Karpas-422 (cell line): Measurements from ENCODE around the gene SPIN1. TPM values are rescaled to one million over a fixed set of nuclear protein-coding genes. Genes with fewer than 3 reads are reported as not detected.

Source experiments
- DNase-seq: peaks from one replicate; pipeline ENCODE4 v3.0.0-alpha.2; 2015
- H2AFZ ChIP-seq: fragments of 200-600 bp; sonication (generic); 2 replicates; pipeline ENCODE4 v1.6.1; 2014; ENCODE audit warnings: antibody characterized with exemption, low read length, mixed read lengths
- H3K27ac ChIP-seq: fragments of 200-600 bp; sonication (generic); 2 replicates; pipeline ENCODE4 v1.5.1; 2014; ENCODE audit warnings: mild to moderate bottlenecking, low read length, moderate library complexity
- H3K27me3 ChIP-seq: fragments of 200-600 bp; sonication (generic); 2 replicates; pipeline ENCODE4 v1.6.1; 2014; ENCODE audit warnings: low read length, mixed read lengths
- H3K36me3 ChIP-seq: fragments of 200-600 bp; sonication (generic); 2 replicates; pipeline ENCODE4 v1.6.1; 2014; ENCODE audit warnings: low read length, mixed read lengths; ENCODE audit not compliant: insufficient read depth
- H3K4me1 ChIP-seq: fragments of 200-600 bp; sonication (generic); 2 replicates; pipeline ENCODE4 v1.6.1; 2014; ENCODE audit warnings: mild to moderate bottlenecking, low read length, mixed read lengths
- H3K4me2 ChIP-seq: fragments of 200-600 bp; sonication (generic); 2 replicates; pipeline ENCODE4 v1.6.1; 2014; ENCODE audit warnings: low read length, low read depth, mild to moderate bottlenecking; ENCODE audit not compliant: poor library complexity, severe bottlenecking
- H3K4me3 ChIP-seq: fragments of 200-600 bp; sonication (generic); 2 replicates; pipeline ENCODE4 v1.5.1; 2014; ENCODE audit warnings: mild to moderate bottlenecking, antibody characterized with exemption, low read length, mixed read lengths
- H3K79me2 ChIP-seq: fragments of 200-600 bp; sonication (generic); 2 replicates; pipeline ENCODE4 v1.6.1; 2014; ENCODE audit warnings: mild to moderate bottlenecking, low read length, mixed read lengths
- H3K9ac ChIP-seq: fragments of 200-600 bp; sonication (generic); 2 replicates; pipeline ENCODE4 v1.6.0; 2014; ENCODE audit warnings: low read length
- H3K9me2 ChIP-seq: fragments of 200-600 bp; sonication (generic), shearing (Covaris generic); replicated peaks from 2 replicates; pipeline ENCODE4 v1.6.0; 2014; ENCODE audit warnings: mild to moderate bottlenecking, low read length, moderate library complexity; ENCODE audit not compliant: insufficient read depth
- H3K9me3 ChIP-seq: fragments of 300-700, 200-600 bp; sonication (generic); 2 replicates; pipeline ENCODE4 v1.6.1; 2014; ENCODE audit warnings: low read length, mixed read lengths
- H4K20me1 ChIP-seq: fragments of 200-600 bp; sonication (generic); 2 replicates; pipeline ENCODE4 v1.6.1; 2014; ENCODE audit warnings: mild to moderate bottlenecking, antibody characterized with exemption, low read length, low read depth; ENCODE audit not compliant: insufficient read depth
- total RNA-seq: library from RNA; depleted of rRNA; stranded (reverse); fragments of >200 nt; shearing (Covaris generic); gene quantifications from 2 replicates; pipeline ENCODE4 v1.2.3, GENCODE V29; 2014; ENCODE audit warnings: low replicate concordance

Gene SPIN1
- total RNA-seq, 1 experiment from 2014 or later: 43.3 TPM

DNA sequence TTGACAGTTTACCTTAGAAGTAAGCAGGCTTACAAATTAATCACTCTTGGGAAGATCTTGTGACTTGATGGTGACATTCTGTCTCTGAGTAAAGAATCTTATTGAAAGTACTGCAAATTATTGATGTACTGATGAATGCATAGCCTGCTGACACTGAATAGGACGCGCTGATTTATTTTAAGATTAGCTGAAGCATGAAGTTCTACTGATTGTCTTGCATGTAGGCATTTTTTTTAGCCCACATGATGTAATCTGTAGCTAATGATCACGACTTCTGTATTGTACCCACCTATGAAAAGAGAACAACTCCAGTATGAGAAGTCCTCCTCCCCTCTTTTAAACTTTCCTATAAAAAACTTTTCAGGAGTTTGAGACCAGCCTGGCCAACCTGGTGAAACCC lies 28.3 kb upstream of the SPIN1 start:
- Histone ChIP-seq H3K4me3 (no peak overlapping the region), H3K4me2 (no peak overlapping the region), H3K9me2 (no peaks in the 10 kb centered on the region), H3K4me1 (peaks cover 3% of the 10 kb centered on the region; the same call in 1 of the 2 replicates), H3K9me3 (no peaks in the 10 kb centered on the region), H4K20me1 (no peaks in the 10 kb centered on the region), H3K27me3 (no peaks in the 10 kb centered on the region), H3K9ac (no peak overlapping the region), H2AFZ (no peak overlapping the region), H3K79me2 (no peaks in the 10 kb centered on the region), H3K27ac (no peak overlapping the region), H3K36me3 (no peaks in the 10 kb centered on the region)
- DNase-seq: no peak

DNA sequence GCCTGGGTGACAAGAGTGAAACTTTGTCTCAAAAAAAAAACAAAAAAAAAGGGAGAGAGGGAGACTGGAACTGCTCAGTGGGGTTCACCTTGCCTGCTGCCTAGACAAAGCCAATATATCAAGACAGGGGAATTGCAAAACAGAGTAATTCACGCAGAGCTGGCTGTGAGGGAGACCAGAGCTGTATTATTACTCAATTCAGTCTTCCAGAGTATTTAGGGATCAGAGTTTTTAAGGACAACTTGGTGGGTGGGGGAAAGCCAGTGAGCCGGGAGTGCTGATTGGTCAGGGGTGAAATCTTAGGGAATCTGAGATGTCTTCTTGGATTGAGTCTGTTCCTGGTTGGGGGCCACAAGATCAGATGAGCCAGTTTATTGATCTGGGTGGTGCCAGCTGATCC lies 25.6 kb upstream of the SPIN1 start:
- Histone ChIP-seq H3K9me3 (no peaks in the 10 kb centered on the region), H2AFZ (no peak overlapping the region), H3K4me2 (no peak overlapping the region), H3K27ac (no peak overlapping the region), H3K79me2 (no peaks in the 10 kb centered on the region), H3K4me1 (no peaks in the 10 kb centered on the region), H4K20me1 (no peaks in the 10 kb centered on the region), H3K9ac (no peak overlapping the region), H3K27me3 (no peaks in the 10 kb centered on the region), H3K9me2 (no peaks in the 10 kb centered on the region), H3K4me3 (no peak overlapping the region), H3K36me3 (no peaks in the 10 kb centered on the region)
- no peak for DNase-seq

DNA sequence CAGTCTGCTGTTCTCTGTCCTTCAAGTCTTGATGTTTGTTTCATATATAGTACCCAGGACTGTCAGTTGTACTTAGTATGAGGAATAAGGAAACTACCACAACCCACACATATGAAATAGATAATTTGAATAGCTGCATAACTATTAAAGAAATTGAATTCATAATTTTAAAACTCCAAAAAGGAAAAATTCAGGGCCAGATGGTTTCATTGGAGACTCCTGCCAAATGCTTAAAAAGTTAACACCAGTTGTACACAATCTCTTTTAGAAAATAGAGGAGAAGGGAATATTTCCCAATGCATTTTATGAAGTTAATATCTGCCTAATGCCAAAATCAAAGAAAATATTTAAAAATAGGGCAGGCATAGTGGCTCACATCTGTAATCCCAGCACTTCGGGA lies 24.6 kb upstream of the SPIN1 start:
- no peak overlapping the region for H2AFZ ChIP-seq
- no peak overlapping the region for H3K4me3 ChIP-seq
- no peak overlapping the region for H3K27ac ChIP-seq
- H3K27me3 ChIP-seq: no peaks in the 10 kb centered on the region
- H4K20me1 ChIP-seq: no peaks in the 10 kb centered on the region
- H3K9me3 ChIP-seq: 0 out of 2 replicates have a peak, but pooled peaks cover 2% of the 10 kb centered on the region
- H3K4me1 ChIP-seq: no peaks in the 10 kb centered on the region
- no peak overlapping the region for H3K4me2 ChIP-seq
- no peaks in the 10 kb centered on the region for H3K79me2 ChIP-seq
- no peak for DNase-seq
- no peaks in the 10 kb centered on the region for H3K9me2 ChIP-seq
- H3K36me3 ChIP-seq: no peaks in the 10 kb centered on the region
- no peak overlapping the region for H3K9ac ChIP-seq

DNA sequence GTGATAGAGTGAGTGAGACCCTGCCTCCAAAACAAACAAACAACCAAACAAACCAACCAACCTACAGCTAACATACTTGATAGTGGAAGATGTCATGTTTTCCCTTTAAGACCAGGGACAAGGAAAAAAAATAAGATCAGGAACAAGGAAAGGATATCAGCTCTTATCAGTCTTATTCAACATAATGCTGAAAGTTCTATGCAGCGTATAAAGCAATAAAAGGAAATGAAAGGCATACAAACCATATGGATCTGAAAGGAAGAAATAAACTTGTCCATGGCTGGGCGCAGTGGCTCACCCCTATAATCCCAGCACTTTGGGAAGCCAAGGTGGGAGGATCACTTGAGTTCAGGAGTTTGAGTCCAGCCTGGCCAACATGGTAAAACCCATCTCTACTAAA lies 23.5 kb upstream of the SPIN1 start:
- Histone ChIP-seq H3K9me2 (no peaks in the 10 kb centered on the region), H3K4me2 (no peak overlapping the region), H3K27ac (no peak overlapping the region), H4K20me1 (no peaks in the 10 kb centered on the region), H3K36me3 (no peaks in the 10 kb centered on the region), H3K27me3 (no peaks in the 10 kb centered on the region), H3K4me1 (no peaks in the 10 kb centered on the region), H3K79me2 (no peaks in the 10 kb centered on the region), H3K4me3 (no peak overlapping the region), H3K9me3 (0 out of 2 replicates have a peak, but pooled peaks cover 2% of the 10 kb centered on the region), H2AFZ (no peak overlapping the region), H3K9ac (no peak overlapping the region)
- no peak for DNase-seq

DNA sequence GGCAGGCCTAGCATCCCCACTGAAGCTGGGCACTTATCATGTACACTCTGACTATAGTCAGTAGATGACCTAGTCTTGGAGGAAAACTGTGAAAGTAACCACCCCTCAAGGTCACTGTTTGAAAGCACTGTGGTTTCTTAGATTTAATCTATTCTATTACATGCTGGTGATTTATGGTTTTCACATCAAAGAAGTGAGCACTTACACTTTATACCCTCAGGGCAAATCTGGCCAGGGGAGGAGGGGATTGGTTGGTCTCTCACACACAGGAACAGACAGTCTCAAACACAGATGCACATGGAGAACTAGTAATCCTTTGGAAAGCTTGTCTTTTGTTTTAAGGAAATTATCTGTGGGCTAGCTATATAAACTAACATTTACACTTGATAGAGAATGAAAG lies 17.9 kb upstream of the SPIN1 start:
- H3K9ac ChIP-seq: no peak overlapping the region
- DNase-seq: no peak
- no peaks in the 10 kb centered on the region for H3K79me2 ChIP-seq
- H3K4me1 ChIP-seq: no peaks in the 10 kb centered on the region
- H3K4me3 ChIP-seq: no peak overlapping the region
- 0 out of 2 replicates have a peak, but pooled peaks cover 2% of the 10 kb centered on the region for H3K9me3 ChIP-seq
- H3K36me3 ChIP-seq: no peaks in the 10 kb centered on the region
- no peak overlapping the region for H2AFZ ChIP-seq
- H3K27me3 ChIP-seq: no peaks in the 10 kb centered on the region
- H3K4me2 ChIP-seq: no peak overlapping the region
- no peak overlapping the region for H3K27ac ChIP-seq
- H4K20me1 ChIP-seq: no peaks in the 10 kb centered on the region
- H3K9me2 ChIP-seq: no peaks in the 10 kb centered on the region

DNA sequence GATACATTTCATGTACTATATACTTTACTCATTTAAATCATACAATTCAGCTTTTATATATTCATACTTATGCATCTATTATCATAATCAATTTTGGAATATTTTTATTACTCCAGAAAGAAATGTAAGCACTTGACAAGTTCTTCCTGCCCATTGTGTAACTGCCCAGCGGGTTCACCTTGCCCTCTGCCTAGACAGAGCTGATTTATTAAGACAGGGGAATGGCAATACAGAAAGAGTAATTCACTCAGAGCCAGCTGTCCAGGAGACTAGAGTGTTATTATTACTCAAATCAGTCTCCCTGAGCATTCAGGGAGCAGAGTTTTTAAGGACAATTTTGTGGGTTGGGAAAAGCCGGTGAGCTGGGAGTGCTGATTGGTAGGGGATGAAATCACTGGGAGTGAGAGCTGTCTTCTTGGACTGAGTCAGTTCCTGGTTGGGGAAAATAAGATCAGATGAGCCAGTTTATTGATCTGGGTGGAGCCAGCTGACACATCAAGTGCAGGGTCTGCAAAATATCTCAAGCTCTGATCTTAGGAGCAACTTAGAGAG lies 16.1 kb upstream of the SPIN1 start:
- Histone ChIP-seq H3K79me2 (no peaks in the 10 kb centered on the region), H3K9me2 (no peaks in the 10 kb centered on the region), H3K4me3 (no peak overlapping the region), H3K4me1 (no peaks in the 10 kb centered on the region), H3K9ac (no peak overlapping the region), H3K27me3 (no peaks in the 10 kb centered on the region), H2AFZ (no peak overlapping the region), H4K20me1 (no peaks in the 10 kb centered on the region), H3K9me3 (0 out of 2 replicates have a peak, but pooled peaks cover 2% of the 10 kb centered on the region), H3K4me2 (no peak overlapping the region), H3K27ac (no peak overlapping the region), H3K36me3 (no peaks in the 10 kb centered on the region)
- DNase-seq: no peak

DNA sequence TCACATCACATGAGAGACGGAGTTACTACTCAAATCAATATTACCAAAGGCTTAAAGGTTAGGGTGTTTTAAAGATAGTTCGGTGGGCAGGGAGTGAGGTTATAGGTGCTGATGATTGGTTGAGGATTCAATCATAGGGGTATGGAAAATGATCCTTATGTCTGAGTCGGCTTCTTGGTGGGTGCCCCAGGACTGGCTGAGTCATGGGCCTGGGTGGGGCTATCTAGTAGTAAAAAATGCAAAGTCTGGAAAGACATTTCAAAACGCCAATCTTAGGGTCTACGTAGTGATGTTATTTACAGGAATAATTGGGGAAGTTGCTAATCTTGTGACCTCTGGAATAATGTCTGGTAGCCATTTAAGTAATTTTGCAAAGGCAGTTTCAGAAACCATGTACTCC lies 15.2 kb upstream of the SPIN1 start:
- Histone ChIP-seq H3K9me3 (0 out of 2 replicates have a peak, but pooled peaks cover 2% of the 10 kb centered on the region), H3K9me2 (no peaks in the 10 kb centered on the region), H3K9ac (no peak overlapping the region), H4K20me1 (no peaks in the 10 kb centered on the region), H3K27me3 (no peaks in the 10 kb centered on the region), H3K4me1 (no peaks in the 10 kb centered on the region), H3K4me2 (no peak overlapping the region), H3K36me3 (no peaks in the 10 kb centered on the region), H3K79me2 (no peaks in the 10 kb centered on the region), H3K4me3 (no peak overlapping the region), H3K27ac (no peak overlapping the region), H2AFZ (no peak overlapping the region)
- DNase-seq: no peak

DNA sequence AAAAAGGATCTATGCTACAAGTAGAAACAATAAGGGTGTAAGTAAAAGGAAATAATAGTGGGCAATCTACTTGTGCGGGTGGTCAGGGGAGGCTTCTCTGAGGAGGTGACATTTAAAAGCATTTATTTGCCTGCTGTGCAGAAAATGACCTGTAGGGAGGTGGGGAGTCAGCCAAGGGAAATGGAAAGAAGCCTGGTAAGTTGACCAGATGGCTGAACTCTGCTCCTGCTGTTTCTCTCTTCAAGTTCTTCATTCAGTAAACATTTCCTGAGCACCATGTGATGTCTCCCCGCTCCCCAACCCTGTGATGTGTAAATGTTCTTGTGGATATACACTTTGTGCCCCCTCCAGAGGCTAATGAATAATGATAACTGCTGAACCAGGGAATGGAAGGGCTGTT lies 9.9 kb upstream of the SPIN1 start:
- Histone ChIP-seq H3K9me2 (no peaks in the 10 kb centered on the region), H3K4me1 (peaks cover 5% of the 10 kb centered on the region), H3K27ac (no peak overlapping the region), H3K27me3 (no peaks in the 10 kb centered on the region), H3K9me3 (no peaks in the 10 kb centered on the region), H3K79me2 (no peaks in the 10 kb centered on the region), H2AFZ (no peak overlapping the region), H3K9ac (no peak overlapping the region), H3K4me2 (no peak overlapping the region), H4K20me1 (no peaks in the 10 kb centered on the region), H3K36me3 (no peaks in the 10 kb centered on the region), H3K4me3 (no peak overlapping the region)
- no peak for DNase-seq

DNA sequence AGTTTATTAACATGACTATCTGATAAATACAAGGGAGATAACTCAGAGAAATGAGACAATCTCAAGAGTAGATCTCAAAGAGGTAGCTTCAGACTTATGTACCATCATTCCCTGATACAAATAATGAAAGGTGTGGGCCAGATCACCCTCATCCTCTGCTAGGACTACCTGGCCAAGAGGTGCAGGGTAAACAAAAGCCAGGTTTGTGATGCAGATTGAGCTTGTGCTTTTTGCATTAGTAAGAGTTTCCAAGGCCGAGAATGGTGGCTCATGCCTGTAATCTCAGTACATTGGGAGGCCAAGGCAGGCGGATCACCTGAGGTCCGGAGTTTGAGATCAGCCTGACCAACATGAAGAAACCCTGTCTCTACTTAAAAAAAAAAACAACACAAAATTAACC lies 8.9 kb upstream of the SPIN1 start:
- Histone ChIP-seq H3K9ac (no peak overlapping the region), H3K36me3 (no peaks in the 10 kb centered on the region), H2AFZ (no peak overlapping the region), H3K27me3 (no peaks in the 10 kb centered on the region), H3K9me3 (no peaks in the 10 kb centered on the region), H4K20me1 (no peaks in the 10 kb centered on the region), H3K4me2 (no peak overlapping the region), H3K4me3 (no peak overlapping the region), H3K9me2 (no peaks in the 10 kb centered on the region), H3K4me1 (peaks cover 9% of the 10 kb centered on the region), H3K79me2 (no peaks in the 10 kb centered on the region), H3K27ac (no peak overlapping the region)
- DNase-seq: no peak
